SK-N-SH (cell line): ENCODE results near the gene POLD4. TPM values are rescaled to one million over a fixed set of nuclear protein-coding genes. Genes with fewer than 3 reads are reported as not detected.
A peak's percentile ranks its signal among the peaks of the same experiment; 100 is the strongest.

Source experiments
- ELF1 ChIP-seq: IDR thresholded peaks from 2 replicates; pipeline ENCODE4 v1.4.0; 2012
- EZH2phosphoT487 ChIP-seq: fragments of 200-600 bp; sonication (generic); IDR thresholded peaks from 2 replicates; pipeline ENCODE4 v1.6.1; 2017; ENCODE audit warnings: low read depth, mixed run types, mild to moderate bottlenecking, antibody characterized with exemption, moderate library complexity, borderline replicate concordance
- FOXJ3 ChIP-seq: sonication (generic); formaldehyde crosslinking; IDR thresholded peaks from 2 replicates; pipeline ENCODE4 v1.5.1; 2020; ENCODE audit warnings: mild to moderate bottlenecking, missing genetic modification reagents
- FOXM1 ChIP-seq: IDR thresholded peaks from 2 replicates; pipeline ENCODE4 v1.4.0; 2012; ENCODE audit warnings: low read depth, mild to moderate bottlenecking
- GABPA ChIP-seq: IDR thresholded peaks from 2 replicates; pipeline ENCODE4 v1.4.0; 2012; ENCODE audit warnings: low read depth, mild to moderate bottlenecking
- GATA2 ChIP-seq: sonication (generic); formaldehyde crosslinking; IDR thresholded peaks from 2 replicates; pipeline ENCODE4 v1.5.0; 2020; ENCODE audit warnings: mild to moderate bottlenecking, missing genetic modification reagents
- JUND ChIP-seq: IDR thresholded peaks from 2 replicates; pipeline ENCODE4 v1.4.0; 2012
- MXI1 ChIP-seq: IDR thresholded peaks from 2 replicates; pipeline ENCODE4 v1.6.1; 2012; ENCODE audit warnings: mild to moderate bottlenecking, low read depth, low read length, improper control_type of control experiment
- NFIC ChIP-seq: IDR thresholded peaks from 2 replicates; pipeline ENCODE4 v1.4.0; 2012; ENCODE audit warnings: borderline replicate concordance
- NRF1 ChIP-seq: IDR thresholded peaks from 2 replicates; pipeline ENCODE4 v1.6.1; 2012; ENCODE audit warnings: low read depth, mild to moderate bottlenecking, low read length
- POLR2AphosphoS5 ChIP-seq: IDR thresholded peaks from 2 replicates; pipeline ENCODE4 v1.6.1; 2012; ENCODE audit warnings: low read depth, low read length
- RAD21 ChIP-seq: IDR thresholded peaks from 2 replicates; pipeline ENCODE4 v1.6.1; 2012; ENCODE audit warnings: mild to moderate bottlenecking, low read length
- RFX5 ChIP-seq: IDR thresholded peaks from 2 replicates; pipeline ENCODE4 v1.6.1; 2012; ENCODE audit warnings: mild to moderate bottlenecking, improper control_type of control experiment, low read length
- RXRA ChIP-seq: IDR thresholded peaks from 2 replicates; pipeline ENCODE4 v1.4.0; 2012; ENCODE audit warnings: low read depth, mild to moderate bottlenecking, borderline replicate concordance
- SIN3A ChIP-seq: IDR thresholded peaks from 2 replicates; pipeline ENCODE4 v1.6.1; 2012; ENCODE audit warnings: low read depth, mild to moderate bottlenecking, low read length, moderate library complexity, borderline replicate concordance
- SMC3 ChIP-seq: IDR thresholded peaks from 2 replicates; pipeline ENCODE4 v1.6.1; 2012; ENCODE audit warnings: low read depth, low read length, improper control_type of control experiment
- TAF1 ChIP-seq: IDR thresholded peaks from 2 replicates; pipeline ENCODE4 v1.6.1; 2012; ENCODE audit warnings: low read depth, mild to moderate bottlenecking, low read length, moderate library complexity, borderline replicate concordance
- TCF12 ChIP-seq: IDR thresholded peaks from 2 replicates; pipeline ENCODE4 v1.4.0; 2012
- TEAD4 ChIP-seq: IDR thresholded peaks from 2 replicates; pipeline ENCODE4 v1.4.0; 2012; ENCODE audit warnings: mild to moderate bottlenecking, borderline replicate concordance; ENCODE audit not compliant: insufficient read depth
- polyA plus RNA-seq, 3 experiments: library from polyadenylated mRNA; depleted of rRNA; stranded (reverse); fragments of >200 nt; gene quantifications; 2 replicates each; pipeline ENCODE4 v1.2.3, GENCODE V29; 2012
- TF ChIP-seq, protein P1 (sequence below): IDR thresholded peaks from 2 replicates; pipeline ENCODE4 v1.4.0; 2012; ENCODE audit warnings: low read depth, borderline replicate concordance
- TF ChIP-seq, protein P2 (sequence below): fragments of 150-350 bp; IDR thresholded peaks from 2 replicates; pipeline ENCODE4 v1.6.1; 2016; ENCODE audit warnings: mild to moderate bottlenecking, low read depth, low read length
- TF ChIP-seq, protein P3 (sequence below): IDR thresholded peaks from 2 replicates; pipeline ENCODE4 v1.4.0; 2012; ENCODE audit warnings: low read depth
- TF ChIP-seq, protein P4 (sequence below): IDR thresholded peaks from 2 replicates; pipeline ENCODE4; 2012

Gene POLD4
- polyA plus RNA-seq, 1 of the 3 experiments (the other 2 are of a cell fraction), result 80.4 TPM

DNA sequence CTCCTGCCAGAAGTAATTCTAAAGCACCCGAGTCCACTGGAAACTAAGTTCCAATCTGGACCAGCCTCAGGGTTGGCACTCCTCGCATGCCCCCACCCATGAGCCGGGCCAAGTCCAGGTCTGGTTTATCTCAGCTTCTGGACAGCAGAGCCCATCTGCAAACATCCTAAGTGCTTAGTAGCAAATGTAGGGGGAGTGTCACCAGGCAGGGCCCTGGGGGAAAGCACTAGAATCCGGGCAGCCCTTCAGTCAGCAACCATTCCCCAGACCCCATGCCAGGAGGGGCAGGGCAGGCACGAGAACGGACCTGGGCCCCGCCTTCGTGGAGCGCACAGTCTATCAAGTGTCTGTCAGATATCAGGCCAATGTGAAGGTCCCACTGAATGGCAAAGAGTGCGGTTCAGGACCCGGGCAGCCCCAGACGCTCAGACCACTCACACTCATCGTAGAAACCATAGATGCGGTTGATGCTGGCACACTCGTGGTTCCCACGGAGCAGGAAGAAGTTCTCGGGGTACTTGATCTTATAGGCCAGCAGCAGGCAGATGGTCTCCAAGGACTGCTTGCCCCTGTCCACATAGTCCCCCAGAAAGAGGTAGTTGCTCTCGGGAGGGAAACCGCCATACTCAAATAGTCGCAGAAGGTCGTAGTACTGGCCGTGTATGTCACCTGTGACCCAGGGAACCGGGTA, 47.0 kb upstream of the POLD4 start (continued):
- TF ChIP-seq, protein P1, sequence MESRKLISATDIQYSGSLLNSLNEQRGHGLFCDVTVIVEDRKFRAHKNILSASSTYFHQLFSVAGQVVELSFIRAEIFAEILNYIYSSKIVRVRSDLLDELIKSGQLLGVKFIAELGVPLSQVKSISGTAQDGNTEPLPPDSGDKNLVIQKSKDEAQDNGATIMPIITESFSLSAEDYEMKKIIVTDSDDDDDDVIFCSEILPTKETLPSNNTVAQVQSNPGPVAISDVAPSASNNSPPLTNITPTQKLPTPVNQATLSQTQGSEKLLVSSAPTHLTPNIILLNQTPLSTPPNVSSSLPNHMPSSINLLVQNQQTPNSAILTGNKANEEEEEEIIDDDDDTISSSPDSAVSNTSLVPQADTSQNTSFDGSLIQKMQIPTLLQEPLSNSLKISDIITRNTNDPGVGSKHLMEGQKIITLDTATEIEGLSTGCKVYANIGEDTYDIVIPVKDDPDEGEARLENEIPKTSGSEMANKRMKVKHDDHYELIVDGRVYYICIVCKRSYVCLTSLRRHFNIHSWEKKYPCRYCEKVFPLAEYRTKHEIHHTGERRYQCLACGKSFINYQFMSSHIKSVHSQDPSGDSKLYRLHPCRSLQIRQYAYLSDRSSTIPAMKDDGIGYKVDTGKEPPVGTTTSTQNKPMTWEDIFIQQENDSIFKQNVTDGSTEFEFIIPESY, result no peak
- TF ChIP-seq TAF1, result no peak
- TF ChIP-seq, protein P2, sequence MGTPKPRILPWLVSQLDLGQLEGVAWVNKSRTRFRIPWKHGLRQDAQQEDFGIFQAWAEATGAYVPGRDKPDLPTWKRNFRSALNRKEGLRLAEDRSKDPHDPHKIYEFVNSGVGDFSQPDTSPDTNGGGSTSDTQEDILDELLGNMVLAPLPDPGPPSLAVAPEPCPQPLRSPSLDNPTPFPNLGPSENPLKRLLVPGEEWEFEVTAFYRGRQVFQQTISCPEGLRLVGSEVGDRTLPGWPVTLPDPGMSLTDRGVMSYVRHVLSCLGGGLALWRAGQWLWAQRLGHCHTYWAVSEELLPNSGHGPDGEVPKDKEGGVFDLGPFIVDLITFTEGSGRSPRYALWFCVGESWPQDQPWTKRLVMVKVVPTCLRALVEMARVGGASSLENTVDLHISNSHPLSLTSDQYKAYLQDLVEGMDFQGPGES, result no peak
- TF ChIP-seq, protein P3, sequence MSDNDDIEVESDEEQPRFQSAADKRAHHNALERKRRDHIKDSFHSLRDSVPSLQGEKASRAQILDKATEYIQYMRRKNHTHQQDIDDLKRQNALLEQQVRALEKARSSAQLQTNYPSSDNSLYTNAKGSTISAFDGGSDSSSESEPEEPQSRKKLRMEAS, result no peak
- TF ChIP-seq ELF1, result no peak
- no peak for TF ChIP-seq RXRA
- no peak for TF ChIP-seq TEAD4
- no peak for TF ChIP-seq SMC3
- no peak for TF ChIP-seq FOXM1
- TF ChIP-seq NRF1, result no peak
- no peak for TF ChIP-seq GABPA
- no peak for TF ChIP-seq EZH2phosphoT487
- TF ChIP-seq JUND, result no peak
- TF ChIP-seq MXI1, result peak; percentile 67
- TF ChIP-seq RFX5, result no peak
- TF ChIP-seq SIN3A, result no peak
- no peak; the same call in 1 of the 2 replicates for TF ChIP-seq GATA2
- TF ChIP-seq TCF12, result peak; percentile 77
- TF ChIP-seq RAD21, result no peak
- TF ChIP-seq FOXJ3 (CRISPR knock-in tag), result 0 out of 2 replicates have a peak, but pooled peaks have one; percentile 10
- TF ChIP-seq, protein P4, sequence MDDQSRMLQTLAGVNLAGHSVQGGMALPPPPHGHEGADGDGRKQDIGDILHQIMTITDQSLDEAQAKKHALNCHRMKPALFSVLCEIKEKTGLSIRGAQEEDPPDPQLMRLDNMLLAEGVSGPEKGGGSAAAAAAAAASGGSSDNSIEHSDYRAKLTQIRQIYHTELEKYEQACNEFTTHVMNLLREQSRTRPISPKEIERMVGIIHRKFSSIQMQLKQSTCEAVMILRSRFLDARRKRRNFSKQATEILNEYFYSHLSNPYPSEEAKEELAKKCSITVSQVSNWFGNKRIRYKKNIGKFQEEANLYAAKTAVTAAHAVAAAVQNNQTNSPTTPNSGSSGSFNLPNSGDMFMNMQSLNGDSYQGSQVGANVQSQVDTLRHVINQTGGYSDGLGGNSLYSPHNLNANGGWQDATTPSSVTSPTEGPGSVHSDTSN, result peak; percentile 42; the same call in 1 of the 2 replicates
- no peak for TF ChIP-seq NFIC
- no peak; the same call in 1 of the 2 replicates for TF ChIP-seq POLR2AphosphoS5
- TF ChIP-seq, all 33 proteins: peak for 7
